ENCODE results near the gene GOPC. TPM values are rescaled to one million over a fixed set of nuclear protein-coding genes. Genes with fewer than 3 reads are reported as not detected.

The GOPC gene
- total RNA-seq, 3 donors from 2014 or later, result 25.6 to 36.6 (median 29.5) TPM

DNA sequence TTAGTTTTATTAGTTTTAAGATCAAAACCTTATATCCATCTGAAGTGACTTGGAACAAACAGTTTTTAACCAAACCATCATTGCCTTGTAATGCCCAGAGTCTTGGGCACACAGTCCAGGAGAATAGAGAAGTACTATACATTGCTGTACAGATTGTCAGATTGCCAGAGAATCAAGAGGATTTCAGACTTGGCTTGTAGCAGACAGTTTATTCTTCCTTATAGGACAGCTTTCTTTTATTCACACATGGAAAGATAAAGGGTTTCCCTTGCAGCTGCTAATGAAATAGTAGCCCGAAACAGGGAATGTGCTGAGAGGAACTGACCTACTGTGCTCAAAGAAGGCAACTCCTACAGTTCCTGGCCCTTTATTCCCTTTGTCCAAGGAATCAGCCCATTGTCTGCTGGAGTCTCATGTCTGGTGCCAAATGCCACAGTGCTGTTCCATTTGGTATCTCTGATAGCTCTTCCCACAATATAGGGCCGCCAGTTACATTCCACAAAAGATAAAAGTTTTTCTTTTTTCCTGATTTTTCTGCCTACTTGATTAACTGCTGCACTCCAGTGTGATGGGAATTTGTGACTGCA is 89.2 kb downstream of the GOPC start:
- no peak overlapping the region for H3K4me3 ChIP-seq
- TF ChIP-seq, protein P1, sequence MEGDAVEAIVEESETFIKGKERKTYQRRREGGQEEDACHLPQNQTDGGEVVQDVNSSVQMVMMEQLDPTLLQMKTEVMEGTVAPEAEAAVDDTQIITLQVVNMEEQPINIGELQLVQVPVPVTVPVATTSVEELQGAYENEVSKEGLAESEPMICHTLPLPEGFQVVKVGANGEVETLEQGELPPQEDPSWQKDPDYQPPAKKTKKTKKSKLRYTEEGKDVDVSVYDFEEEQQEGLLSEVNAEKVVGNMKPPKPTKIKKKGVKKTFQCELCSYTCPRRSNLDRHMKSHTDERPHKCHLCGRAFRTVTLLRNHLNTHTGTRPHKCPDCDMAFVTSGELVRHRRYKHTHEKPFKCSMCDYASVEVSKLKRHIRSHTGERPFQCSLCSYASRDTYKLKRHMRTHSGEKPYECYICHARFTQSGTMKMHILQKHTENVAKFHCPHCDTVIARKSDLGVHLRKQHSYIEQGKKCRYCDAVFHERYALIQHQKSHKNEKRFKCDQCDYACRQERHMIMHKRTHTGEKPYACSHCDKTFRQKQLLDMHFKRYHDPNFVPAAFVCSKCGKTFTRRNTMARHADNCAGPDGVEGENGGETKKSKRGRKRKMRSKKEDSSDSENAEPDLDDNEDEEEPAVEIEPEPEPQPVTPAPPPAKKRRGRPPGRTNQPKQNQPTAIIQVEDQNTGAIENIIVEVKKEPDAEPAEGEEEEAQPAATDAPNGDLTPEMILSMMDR (IDR thresholded peaks at IDR 0.05), result no peak
- no peak for TF ChIP-seq POLR2AphosphoS5 (IDR thresholded peaks at IDR 0.05)
- no peak for TF ChIP-seq POLR2A (IDR thresholded peaks at IDR 0.05)
- H3K9me3 ChIP-seq, result no peaks in the 10 kb centered on the region
- DNase-seq (ENCODE audit: low spot score in 2 of 2), result no peak
- H3K27me3 ChIP-seq, result no peaks in the 10 kb centered on the region
- intact Hi-C loops (cut with DNase I; ENCODE audit: low total_unique reads), result no loop called here
- no peak overlapping the region for H3K27ac ChIP-seq
- no peaks in the 10 kb centered on the region for H3K36me3 ChIP-seq
- no peaks in the 10 kb centered on the region for H3K4me1 ChIP-seq

DNA sequence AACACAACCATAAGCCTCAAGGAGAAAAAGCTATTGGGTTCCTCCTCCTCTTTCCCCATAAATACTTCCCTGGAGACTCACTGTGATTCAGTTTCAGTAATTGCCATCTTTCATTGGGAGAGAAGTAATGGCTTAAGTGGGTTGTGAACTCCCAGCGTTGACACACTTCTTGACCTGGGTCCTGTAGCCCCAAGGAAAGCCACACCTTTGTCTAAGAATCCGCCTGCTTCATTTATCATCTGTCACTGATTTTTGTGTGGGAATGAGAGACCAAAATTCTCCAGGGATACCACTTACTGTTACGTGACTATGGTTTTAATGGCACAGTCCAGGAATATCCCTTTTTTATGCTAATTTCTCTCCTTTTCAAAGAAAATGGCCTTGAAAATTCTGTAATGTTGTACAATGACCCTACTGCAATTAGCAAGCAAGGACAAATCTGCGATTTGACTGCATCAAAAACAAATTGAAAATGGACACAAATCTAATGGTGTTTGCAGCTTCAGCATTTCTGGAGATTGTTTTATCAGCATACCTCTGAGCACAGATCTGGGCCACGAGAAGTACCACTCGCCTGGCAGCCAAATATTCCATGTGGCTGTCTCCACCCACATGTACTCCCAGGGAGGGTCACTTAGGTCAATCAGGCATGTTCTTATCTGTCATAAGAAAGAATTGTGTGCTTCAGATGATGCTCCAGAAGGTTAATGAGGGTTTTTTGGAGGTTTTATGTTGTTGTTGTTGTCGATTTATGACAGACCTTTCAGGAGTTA is 90.1 kb downstream of the GOPC start:
- TF ChIP-seq, protein P1 (IDR thresholded peaks at IDR 0.05), result no peak
- TF ChIP-seq POLR2A (IDR thresholded peaks at IDR 0.05) (no peak), POLR2AphosphoS5 (IDR thresholded peaks at IDR 0.05) (no peak)
- no peak for DNase-seq (ENCODE audit: low spot score in 2 of 2)
- H3K4me1 ChIP-seq, result no peaks in the 10 kb centered on the region
- H3K27me3 ChIP-seq, result no peaks in the 10 kb centered on the region
- intact Hi-C loops (cut with DNase I; ENCODE audit: low total_unique reads), result no loop called here
- no peak overlapping the region for H3K27ac ChIP-seq
- no peaks in the 10 kb centered on the region for H3K36me3 ChIP-seq
- no peak overlapping the region for H3K4me3 ChIP-seq
- H3K9me3 ChIP-seq, result no peaks in the 10 kb centered on the region

Other genes starting within 250 kb of the GOPC start
- gene ROS1, start 176.6 kb downstream of the GOPC start, total RNA-seq, result under 1 TPM in 1 of 3 donors, not detected in 2; under 0.01 TPM
- gene DCBLD1, start 119.8 kb downstream of the GOPC start, total RNA-seq, result 10 to 100 TPM; 10.4 to 16.0 (median 11.8) TPM
- gene NUS1, start 73.0 kb upstream of the GOPC start, total RNA-seq, result 10 to 100 TPM; 15.8 to 22.9 (median 20.6) TPM

Data from breast epithelium (tissue), 4 donors.